Hematopoietic multipotent progenitor cell treated with erythropoietin and hydrocortisone succinate and interleukin-3 and kit ligand, for 15 days (in vitro differentiated cells): Measurements from ENCODE around the gene GPR146.
A peak's percentile ranks its signal among the peaks of the same experiment; 100 is the strongest.
"Not testable (repeated sequence)": the region's sequence is repeated elsewhere in the genome, so short reads cannot be mapped to it uniquely, and the experiment has no call there.

ENCODE experiments used
- DNase-seq: peaks from one replicate; pipeline ENCODE4 v3.0.0-alpha.2; 2015; ENCODE audit warnings: low spot score

GPR146 gene, protein sequence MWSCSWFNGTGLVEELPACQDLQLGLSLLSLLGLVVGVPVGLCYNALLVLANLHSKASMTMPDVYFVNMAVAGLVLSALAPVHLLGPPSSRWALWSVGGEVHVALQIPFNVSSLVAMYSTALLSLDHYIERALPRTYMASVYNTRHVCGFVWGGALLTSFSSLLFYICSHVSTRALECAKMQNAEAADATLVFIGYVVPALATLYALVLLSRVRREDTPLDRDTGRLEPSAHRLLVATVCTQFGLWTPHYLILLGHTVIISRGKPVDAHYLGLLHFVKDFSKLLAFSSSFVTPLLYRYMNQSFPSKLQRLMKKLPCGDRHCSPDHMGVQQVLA

DNA sequence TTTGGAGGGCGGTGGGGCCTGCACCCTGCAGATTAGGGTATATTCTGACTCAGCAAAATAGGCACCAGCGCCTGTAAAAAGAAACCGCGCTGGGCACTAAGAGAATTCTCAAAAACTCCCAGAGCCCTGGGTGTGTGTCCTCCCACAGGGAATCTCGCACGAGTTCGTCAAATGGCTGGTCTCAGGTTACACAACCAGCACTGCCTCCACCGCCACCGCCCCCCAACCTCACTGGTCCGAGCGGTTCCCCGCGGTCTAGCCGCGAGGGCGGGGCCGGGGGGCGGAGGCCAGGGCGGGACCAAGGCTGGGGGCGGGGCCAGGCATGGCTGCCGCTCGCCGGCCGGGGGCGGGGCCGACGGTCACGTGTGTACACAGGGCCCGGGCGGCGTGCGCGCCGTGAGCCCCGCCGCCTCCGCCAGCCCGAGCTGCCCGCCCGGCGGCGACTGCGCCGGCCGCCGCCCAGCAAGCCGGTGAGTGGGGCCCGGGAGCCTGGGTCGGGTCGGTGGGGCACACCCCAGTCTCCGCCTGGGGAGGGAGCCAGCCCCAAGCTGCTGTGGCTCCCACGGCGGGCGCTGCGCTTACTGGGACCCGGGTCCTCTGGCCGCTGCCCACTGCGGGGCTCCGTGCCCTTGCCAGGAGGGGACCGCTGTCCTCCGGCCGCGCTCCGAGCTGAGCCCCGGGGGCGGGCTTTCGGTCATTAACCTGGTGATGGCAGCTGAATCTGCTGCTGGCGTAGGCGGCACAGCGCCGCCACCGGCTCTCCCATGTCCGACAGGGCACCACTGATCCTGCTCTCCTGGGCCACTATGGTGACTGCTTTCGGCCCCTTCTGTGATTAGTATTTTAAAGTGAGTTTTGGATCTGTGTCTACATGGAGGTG is at the start of gene GPR146:
Gene GPR146, plus strand, starts transcription at position 358 of the 880 bp plus-strand sequence. CDS start 12,970 bp downstream, outside the sequence.
- peak; percentile 94 for DNase-seq

DNA sequence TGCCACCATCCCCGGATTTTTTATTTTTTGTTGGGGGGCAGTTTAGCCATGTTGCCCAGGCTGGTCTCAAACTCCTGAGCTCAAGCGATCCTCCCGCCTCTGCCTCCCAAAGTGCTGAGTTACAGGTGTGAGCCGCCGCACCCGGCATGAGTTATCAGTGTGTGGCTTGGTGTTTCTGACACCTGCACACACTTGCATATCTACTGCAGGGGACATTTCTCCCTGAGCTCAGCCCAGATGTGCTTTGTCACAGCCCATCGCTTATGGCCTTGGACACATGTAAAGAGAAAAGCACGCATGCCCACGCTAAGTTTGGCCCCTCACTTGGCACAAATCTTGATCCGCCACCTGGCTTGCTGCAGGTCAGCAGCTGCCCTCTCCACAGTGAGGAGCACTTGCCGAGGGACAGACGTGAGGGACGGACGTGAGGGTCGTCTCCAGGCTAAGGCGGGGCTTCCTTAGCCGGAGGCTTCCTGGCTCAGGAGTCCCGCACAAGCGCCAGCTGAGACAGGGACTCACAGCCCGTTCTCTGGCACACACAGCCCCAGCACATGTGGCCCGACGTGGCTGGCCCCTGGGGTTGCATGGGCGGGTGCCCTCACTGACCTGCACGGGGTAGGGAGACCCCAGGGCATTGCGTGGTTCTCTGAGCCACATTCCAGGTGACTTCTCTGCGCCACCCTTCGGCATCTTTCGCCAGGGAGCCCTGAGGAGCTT is 49.6 kb upstream of the GPR146 start:
- DNase-seq = no peak

DNA sequence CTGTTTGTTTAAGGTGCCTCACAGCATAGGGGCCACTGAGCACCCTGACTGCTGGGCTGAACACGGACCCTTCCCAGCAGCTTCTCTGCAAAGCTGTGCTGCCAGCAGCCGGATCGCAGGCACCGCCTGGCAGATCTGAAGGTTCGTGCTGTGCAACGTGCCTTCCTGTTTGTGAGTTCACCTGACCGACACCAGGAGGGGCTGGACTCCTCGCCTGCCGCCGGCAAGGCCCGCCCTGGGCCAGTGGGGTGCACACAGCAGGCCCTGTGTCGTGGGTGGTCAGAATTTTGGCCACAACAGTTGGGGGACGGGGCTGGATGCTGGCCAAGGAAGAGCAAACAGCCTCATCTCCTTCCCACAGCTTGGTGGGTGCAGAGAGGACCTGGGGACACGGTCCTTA is 48.8 kb upstream of the GPR146 start:
- no peak for DNase-seq

DNA sequence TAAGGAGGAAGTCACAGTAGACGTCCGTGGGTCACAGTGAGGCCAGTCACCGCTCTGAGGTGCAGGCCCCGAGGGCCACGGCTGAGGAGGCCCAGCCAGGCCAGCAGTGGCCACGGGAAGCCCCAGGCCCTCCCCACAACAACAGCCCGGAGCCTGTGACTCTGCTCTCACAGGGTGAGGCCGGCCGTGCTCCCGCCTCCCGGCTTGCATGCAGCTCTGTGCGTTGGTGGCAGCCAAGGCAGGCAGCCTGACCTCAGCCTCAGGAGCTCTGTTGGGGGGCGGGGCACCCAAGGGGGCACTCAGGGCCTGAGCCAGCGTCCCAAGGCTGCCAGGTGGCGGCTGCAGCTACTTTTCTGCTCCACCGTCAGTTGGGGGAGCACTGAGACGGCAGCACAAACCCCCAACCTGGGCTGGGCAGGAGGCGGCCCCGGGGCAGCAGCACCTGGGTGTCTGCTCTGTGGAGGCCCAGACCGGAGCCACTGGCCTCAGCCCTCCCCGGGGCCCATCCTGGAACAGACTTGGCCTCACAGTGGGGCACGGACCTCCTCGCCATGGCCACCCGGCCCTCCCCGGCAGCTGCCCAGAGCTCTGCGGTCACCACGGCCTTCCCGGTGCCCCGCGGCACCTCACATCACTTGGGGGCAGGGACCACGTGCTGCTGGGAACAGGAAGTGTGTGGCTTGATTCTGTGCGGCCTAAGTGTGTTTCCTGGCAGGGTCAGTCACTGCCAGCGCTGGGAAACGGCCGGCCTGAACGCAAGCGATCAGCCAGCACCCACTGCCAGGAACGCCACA is 48.1 kb upstream of the GPR146 start:
- no peak for DNase-seq

DNA sequence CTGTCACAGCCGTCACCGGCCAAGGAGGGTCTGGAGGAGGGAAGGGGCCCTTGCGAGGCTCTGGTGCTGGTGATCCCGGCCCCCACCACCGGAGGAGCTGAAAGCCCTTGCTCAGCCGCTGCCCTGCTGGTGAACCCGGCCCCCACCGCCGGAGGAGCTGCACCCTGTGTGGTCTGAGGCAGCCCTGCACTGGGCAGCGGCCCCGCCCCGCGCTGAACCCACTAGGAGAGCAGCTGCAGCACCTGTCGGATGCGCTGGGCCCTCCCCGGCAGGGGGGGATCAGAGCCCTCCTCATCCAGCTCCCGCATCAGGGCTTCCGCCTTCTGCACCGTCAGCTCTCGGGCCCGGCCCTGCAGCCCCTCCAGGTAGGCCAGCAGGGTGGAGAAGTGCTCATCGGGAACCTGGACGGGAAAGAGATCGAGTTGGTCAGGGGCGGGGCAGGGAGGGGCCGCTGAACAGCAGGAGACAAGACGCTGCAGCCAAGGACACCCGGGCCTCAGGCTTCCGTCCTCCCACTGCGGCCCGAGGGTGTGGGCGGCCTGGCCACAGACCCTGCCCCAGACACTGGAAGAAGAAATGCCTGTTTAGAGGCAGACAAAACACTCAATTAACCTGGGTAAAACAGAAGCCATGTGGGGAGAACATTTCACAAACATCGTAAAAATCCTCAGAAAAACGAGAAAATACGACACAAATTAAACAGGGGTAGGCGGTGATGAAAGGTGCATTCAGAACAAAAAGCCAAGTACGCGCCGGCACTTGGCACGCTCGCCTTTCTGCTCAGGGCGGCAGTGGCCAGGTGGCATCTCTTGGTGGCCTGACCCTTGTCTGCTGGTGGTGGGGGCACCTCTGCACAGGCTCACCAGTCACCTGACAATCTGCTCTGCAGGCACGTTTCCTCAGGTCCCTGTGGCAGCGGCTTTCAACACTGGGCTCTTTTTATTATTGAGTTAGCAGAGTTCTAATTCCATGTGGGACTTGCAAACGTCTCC is 46.6 kb upstream of the GPR146 start:
- DNase-seq = no peak

DNA sequence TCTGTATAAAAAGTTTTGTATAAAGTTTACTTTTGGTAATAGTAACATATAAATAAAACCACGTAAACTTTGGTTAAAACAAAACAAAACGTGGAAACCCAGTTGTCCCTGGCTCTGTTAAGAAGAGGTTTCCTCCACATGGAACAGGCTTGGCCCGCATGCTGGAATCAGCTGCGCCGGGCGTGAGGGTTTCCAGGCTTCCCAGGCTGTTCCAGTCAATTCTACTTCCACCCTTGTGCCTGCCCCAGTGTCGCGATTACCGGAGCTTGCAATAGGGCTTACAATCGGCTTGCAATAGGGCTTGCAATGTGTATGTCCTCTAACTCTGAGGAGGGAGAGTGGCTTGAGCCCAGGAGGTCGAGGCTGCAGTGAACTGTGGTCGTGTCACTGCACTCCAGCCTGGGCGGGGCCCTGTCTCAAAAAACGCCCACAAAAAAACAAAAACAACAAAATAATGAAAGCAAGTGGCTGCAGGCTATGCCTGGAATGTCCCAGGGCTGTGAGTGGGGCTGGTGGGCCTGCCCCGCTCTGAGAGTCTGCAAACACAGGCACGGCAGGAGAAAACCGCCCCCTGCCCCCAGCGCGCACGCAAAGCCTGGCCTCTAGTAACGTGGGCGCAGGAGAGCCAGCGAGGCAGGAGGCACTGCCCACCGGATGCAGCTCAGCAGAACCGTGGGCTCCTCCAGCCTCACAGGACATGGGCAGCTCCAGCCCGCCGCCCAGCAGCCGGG is 45.0 kb upstream of the GPR146 start:
- no peak for DNase-seq

DNA sequence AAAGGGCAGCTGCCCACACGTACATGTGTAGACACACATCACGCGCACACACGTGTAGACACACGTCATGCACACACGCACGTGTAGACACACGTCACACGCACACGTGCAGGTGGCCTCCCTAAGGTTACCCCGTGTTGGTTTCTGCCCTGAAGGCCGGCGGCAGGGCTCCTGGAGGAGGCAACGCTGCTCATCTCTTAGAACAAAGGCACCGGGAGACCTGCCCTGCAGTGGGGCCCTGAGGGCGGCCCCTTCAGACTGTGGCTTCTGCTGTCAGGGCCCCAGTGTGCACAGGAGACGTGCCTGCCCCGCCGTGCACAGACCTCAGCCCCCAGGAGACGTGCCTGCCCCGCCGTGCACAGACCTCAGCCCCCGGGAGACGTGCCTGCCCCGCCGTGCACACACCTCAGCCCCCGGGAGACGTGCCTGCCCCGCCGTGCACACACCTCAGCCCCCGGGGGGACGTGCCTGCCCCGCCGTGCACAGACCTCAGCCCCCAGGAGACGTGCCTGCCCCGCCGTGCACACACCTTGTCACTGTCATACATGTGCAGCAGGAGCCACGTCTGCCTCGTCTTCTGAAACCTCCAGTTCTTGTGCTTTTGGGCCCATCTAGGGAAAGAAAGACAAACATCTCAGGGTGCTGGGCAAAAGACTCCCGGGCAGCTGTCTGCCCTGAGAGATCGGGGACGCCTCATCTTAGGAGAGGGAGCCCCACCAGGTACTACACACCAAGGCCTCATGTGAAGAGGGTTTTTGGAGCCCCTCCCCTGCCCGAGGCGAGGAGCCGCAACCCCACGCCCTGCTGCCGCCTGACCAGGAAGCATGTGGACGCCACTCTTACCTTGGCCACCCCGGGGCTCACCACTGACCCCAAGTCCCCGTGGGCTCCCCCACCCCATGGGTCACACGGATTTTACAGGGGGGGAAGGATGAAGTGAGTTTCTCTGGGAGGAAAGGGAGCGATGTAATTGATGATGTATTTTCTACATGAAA is 44.1 kb upstream of the GPR146 start:
- DNase-seq = no peak

DNA sequence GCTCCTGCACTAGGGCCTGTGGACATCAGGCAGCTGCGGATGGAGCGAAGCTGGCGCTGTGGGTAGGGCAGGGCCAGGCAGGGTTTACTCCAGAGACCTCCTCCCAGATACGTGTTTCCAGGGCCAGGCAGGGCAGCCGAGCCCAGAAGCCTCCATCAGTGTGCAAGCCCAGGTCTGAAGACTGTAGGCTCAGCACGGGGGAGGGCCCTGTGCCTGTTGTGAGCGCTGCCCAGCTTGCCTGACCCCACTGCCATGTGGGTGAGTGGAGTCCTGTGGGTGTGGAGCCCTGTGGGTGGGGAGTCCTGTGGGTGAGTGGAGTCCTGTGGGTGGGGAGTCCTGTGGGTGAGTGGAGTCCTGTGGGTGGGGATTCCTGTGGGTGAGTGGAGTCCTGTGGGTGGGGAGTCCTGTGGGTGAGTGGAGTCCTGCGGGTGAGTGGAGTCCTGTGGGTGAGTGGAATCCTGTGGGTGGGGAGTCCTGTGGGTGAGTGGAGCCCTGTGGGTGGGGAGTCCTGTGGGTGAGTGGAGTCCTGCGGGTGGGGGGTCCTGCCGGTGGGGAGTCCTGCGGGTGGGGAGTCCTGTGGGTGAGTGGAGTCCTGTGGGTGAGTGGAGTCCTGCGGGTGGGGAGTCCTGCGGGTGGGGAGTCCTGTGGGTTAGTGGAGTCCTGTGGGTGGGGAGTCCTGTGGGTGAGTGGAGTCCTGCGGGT is 43.1 kb upstream of the GPR146 start:
- not testable (repeated sequence) for DNase-seq

DNA sequence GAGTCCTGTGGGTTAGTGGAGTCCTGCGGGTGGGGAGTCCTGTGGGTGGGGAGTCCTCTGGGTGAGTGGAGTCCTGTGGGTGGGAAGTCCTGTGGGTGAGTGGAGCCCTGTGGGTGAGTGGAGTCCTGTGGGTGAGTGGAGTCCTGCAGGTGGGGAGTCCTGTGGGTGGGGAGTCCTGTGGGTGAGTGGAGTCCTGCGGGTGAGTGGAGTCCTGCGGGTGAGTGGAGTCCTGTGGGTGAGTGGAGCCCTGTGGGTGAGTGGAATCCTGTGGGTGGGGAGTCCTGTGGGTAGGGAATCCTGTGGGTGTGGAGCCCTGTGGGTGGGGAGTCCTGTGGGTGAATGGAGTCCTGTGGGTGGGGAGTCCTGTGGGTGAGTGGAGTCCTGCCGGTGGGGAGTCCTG is 42.3 kb upstream of the GPR146 start:
- not testable (repeated sequence) for DNase-seq

DNA sequence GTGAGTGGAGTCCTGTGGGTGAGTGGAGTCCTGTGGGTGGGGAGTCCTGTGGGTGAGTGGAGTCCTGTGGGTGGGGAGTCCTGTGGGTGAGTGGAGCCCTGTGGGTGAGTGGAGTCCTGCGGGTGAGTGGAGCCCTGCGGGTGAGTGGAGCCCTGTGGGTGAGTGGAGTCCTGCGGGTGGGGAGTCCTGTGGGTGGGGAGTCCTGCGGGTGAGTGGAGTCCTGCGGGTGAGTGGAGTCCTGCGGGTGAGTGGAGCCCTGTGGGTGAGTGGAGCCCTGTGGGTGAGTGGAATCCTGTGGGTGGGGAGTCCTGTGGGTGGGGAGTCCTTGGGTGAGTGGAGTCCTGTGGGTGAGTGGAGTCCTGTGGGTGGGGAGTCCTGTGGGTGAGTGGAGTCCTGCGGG is 41.9 kb upstream of the GPR146 start:
- not testable (repeated sequence) for DNase-seq

DNA sequence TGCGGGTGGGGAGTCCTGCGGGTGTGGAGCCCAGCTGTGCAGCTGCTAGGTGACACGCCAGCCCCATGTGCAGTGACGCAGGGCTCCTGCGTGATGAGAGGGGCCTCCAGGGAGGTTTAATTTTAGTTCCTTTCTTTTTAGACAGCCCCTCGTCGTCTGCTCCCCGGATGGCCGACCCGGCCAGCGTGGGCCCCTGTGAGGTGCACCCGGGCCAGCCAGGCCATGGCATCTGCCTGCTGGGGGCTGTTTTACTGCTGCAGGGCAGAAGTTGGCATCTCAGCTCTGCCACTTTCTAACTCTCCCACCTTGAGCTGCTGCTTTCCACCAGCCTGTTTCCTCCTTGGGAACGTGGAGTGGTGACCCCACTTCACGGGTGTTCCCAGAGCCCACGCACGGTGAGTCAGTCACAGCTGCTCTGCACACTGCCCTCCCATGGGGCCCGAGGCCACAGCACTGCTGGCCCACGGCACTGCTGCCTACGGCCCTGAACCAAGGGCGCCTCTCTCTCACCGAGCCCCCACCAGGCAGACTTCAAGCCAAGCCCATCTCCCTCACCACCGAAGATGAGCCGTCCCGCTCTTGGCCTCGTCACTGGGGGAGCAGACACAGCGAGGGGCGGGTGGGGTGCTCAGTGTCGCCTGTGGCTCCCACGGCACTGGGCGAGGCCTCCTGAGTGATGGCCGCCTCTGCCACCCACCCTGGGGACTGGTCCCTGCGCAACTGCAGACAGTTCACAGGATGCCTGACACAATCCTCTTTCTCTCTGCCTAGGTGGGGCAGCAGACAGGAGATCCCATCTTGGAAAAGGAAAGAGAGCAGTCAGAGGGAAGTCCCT is 40.1 kb upstream of the GPR146 start:
- no peak for DNase-seq

DNA sequence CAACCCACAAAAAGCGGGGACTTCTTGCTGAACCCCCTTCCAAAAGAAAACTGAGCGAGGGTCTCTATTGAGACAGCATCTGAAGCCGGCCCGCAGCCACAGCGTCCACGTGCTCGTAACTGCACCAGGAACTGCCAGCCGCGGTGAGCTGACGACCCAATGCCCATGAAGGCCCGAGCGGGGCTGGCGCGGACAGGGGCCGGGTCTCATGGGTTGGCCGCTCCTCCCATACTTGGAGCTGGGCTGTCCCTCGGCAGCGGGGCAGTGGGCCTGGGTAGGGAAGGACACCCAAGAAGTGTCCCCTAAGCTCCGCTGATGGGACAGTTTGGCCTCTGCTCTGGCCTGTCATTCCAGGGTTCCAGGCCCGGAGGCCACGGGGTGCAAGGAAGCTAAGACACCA is 39.0 kb upstream of the GPR146 start:
- DNase-seq = no peak

DNA sequence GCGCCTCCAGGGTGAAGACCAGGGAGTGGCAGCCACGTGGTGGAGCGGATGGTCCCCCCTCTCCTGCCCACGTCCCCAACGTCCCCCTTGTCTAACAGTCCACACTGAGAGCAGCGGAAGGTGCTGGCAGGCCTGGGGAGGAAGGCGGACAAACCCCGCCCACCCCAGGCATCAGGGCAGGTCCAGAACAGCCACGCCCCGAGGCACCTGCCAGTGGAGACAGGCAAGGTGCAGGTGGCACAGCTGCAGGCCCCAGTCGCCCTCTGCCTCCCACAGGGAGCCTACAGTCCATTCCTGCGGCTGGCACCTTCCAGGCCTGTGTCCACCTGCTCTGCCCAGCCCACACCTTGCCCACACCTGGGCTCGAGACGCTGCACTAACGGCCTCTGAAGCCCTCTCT is 36.4 kb upstream of the GPR146 start:
- no peak for DNase-seq

DNA sequence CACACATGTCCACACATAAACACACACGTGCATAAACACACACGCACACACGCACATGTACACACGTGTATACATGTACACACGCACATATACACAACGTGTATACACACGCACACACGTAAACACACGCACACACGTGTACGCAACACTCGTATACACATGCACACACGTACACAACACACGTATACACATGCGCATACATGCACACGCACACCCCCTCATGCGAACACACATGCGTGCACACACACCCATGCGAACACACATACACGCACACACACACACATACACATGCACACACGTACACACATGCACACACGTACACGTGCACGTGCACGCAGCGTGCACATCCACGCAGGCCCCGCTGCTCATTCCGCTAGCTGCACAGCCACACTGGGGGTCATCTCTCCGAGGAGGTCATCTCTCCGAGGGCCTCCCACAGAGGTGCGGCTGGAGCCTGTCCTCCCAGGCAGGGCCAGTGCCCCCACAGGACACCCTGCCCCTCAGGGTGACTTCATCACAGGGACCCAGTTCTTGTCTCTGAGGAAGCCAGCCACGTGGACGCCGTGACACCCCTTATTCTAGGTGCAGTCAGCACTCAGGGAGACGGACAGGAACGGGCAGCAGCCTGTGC is 35.5 kb upstream of the GPR146 start:
- no peak for DNase-seq

DNA sequence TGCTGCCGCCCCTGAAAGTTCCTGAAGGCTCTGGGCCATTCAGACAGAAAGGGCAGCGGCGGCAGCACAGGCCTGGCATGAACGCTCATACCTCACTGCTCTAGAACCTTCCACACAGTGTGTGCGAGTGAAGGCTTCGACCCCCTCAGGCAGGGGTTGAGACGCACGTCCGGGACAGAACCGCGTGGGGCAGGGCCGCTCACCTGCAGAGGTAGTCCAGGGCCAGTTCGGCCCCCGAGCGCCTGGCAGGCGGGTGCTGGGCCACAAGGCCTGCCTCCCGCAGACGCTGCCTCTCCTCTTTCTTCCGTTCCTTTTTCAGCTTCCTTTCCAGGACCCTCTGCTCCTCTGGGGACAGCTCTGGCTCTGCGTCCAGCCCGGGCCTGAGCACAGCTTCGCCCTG is 34.6 kb upstream of the GPR146 start:
- DNase-seq = no peak

DNA sequence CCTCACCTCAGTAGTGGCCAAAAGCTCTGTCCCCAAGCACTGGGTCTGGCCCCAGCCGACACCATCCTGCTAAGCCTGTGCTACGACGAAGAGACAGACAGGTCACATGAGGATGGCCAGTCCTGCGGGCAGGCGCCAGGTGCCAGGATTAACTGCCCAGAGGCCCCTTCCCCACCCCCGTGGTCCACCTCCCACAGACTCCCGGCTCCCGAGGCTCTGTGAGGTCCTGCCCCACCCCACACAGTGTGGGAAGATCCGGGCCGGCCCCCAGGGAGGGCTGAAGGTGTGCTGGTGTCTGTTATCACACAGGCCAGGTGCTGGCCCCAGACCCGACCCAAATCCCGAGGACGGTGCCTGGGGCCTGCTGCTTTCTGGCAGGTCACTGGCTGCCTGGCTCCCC is 34.1 kb upstream of the GPR146 start:
- DNase-seq = no peak
